ENCODE data around the gene AOAH.

AOAH gene

DNA sequence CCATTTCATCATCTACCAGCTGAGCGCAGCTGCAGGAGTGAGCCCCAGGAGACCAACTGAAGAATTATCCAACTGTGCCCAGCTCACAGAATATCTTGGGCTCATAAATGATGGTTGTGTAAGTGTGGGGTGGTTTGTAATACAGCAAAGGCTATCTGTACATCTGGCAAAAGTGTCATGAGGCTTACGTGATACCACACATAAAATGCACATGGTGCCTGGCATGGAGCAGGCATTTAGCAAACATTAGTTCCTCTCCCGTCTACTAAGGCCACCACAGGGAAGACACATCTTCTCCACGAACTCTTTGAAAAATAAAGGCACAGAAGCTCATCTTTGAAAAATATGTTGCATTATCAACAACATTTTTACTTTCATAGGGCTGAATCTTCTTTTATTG is 32.3 kb downstream of the AOAH start:
- H3K4me3 Mint-ChIP-seq, result peak overlapping the region; percentile 79
- H3K36me3 Mint-ChIP-seq (ENCODE audit: low read depth), result peaks cover 17% of the 10 kb centered on the region
- H3K4me1 Mint-ChIP-seq (ENCODE audit: low read depth), result peaks cover 35% of the 10 kb centered on the region
- peak overlapping the region; percentile 94 for H3K27ac Mint-ChIP-seq
- no peaks in the 10 kb centered on the region for H3K9me3 Mint-ChIP-seq
- H3K27me3 Mint-ChIP-seq (ENCODE audit: low read depth), result no peaks in the 10 kb centered on the region

DNA sequence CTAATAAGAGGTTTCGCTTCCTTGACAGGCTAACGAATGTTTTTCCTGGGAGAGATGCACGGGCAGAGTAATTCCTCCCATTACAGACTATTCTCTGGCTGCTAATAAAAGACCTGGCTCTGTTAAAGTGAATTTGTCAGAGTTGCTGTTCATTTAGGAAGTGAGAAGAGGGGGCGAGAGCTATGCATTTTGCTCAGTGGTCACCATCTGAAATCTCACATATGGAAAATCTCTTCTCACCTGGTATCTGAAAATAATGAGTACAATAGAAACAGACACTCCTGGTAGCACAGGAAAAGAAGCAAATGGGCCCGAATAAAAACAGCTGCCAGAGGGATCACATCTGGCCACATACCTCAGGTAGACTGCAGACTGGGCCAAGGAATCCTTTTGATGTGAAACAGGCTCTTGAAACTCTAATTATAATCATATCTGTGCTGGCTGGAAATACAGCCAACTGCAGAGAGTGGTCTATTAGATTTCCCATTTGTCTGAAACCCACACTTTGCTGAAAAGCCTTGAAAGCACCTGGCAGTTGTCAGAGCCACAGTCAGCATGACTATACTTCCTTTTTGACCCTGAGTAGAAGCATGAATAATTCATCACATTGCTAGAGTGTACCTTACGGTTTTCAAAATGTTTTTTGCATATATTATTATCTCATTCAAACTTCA is 33.6 kb downstream of the AOAH start:
- peaks cover 17% of the 10 kb centered on the region for H3K36me3 Mint-ChIP-seq (ENCODE audit: low read depth)
- peaks cover 44% of the 10 kb centered on the region for H3K4me1 Mint-ChIP-seq (ENCODE audit: low read depth)
- peak overlapping the region; percentile 30 for H3K4me3 Mint-ChIP-seq
- H3K27ac Mint-ChIP-seq, result peak overlapping the region; percentile 94
- no peaks in the 10 kb centered on the region for H3K9me3 Mint-ChIP-seq
- no peaks in the 10 kb centered on the region for H3K27me3 Mint-ChIP-seq (ENCODE audit: low read depth)

DNA sequence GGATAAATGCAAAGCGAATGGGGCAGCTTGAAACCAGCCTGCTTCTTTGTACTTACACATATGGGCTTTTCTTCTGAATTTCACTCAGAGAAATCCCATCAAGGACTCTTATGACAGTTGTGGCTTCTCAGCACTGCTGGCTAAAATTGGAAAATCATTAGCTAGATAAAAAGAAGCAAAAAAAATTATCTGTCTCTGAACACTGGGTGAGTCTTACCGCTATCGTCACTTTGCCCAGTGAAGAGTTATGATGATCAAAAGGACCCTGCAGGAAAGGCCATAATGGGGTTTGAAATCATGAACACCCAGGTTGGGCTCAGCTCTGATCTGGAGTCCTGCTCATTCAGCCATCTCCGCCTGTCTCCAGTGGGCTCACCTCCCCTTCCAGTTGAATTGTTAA is 34.3 kb downstream of the AOAH start:
- Mint-ChIP-seq H3K4me1 (ENCODE audit: low read depth) (peaks cover 50% of the 10 kb centered on the region), H3K9me3 (no peaks in the 10 kb centered on the region)

DNA sequence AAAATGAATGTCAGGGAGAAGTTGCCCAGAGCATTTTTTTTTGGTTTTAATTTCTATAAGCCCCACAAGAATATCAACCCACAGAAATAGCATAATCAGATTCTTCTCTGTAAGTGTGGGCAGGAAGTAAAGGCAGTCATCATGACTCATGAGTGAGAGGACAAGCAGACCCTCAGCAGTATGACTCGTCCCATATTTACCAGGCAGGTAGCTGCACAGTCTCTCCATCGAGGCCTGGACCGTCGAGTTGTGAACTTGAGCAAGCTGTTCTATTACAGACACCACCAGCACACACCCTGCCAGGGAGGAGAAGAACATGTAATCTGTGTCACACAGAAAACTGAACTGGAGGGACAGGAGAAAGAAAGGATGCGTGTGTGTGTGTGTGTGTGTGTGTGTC is 37.8 kb downstream of the AOAH start:
- H3K4me1 Mint-ChIP-seq (ENCODE audit: low read depth), result peaks cover 46% of the 10 kb centered on the region
- H3K4me3 Mint-ChIP-seq, result peak overlapping the region; percentile 35
- H3K27me3 Mint-ChIP-seq (ENCODE audit: low read depth), result no peaks in the 10 kb centered on the region
- H3K27ac Mint-ChIP-seq, result peak overlapping the region; percentile 73
- H3K9me3 Mint-ChIP-seq, result no peaks in the 10 kb centered on the region
- peaks cover 12% of the 10 kb centered on the region for H3K36me3 Mint-ChIP-seq (ENCODE audit: low read depth)

More for the DNA sequence above, 34.3 kb downstream of the AOAH start:
- no peak overlapping the region for H3K4me3 Mint-ChIP-seq
- no peak overlapping the region for H3K27ac Mint-ChIP-seq
- no peaks in the 10 kb centered on the region for H3K27me3 Mint-ChIP-seq (ENCODE audit: low read depth)
- H3K36me3 Mint-ChIP-seq (ENCODE audit: low read depth), result peaks cover 18% of the 10 kb centered on the region

DNA sequence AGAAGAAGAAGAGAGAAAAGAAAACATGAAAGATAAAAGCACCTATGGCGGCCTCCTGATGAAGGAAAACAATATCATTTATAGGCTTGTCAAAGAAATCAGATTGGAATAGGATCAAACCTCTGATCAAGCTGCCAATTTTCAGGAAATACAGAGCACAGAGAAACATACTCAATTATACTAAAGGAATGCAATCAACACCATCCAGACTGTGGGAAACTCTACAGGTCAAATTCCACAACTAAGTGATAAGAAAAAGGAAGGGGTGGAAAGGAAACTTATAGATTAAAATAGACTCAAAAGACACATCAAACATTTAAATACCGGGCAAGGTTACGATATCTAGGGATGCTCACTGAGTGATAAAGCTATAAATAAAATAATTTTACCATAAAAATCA is 39.3 kb downstream of the AOAH start:
- peaks cover 12% of the 10 kb centered on the region for H3K36me3 Mint-ChIP-seq (ENCODE audit: low read depth)
- peak overlapping the region; percentile 33 for H3K27ac Mint-ChIP-seq
- no peaks in the 10 kb centered on the region for H3K9me3 Mint-ChIP-seq
- H3K4me1 Mint-ChIP-seq (ENCODE audit: low read depth), result peaks cover 35% of the 10 kb centered on the region
- no peaks in the 10 kb centered on the region for H3K27me3 Mint-ChIP-seq (ENCODE audit: low read depth)
- H3K4me3 Mint-ChIP-seq, result no peak overlapping the region

- Mint-ChIP-seq H3K27ac (peak overlapping the region; percentile 76), H3K36me3 (ENCODE audit: low read depth) (peaks cover 8% of the 10 kb centered on the region), H3K4me3 (no peak overlapping the region), H3K27me3 (ENCODE audit: low read depth) (no peaks in the 10 kb centered on the region), H3K4me1 (ENCODE audit: low read depth) (peaks cover 33% of the 10 kb centered on the region), H3K9me3 (no peaks in the 10 kb centered on the region)
Measured at GRCh38 chr7:36683695-36684357, 40.5 kb downstream of the AOAH start.

DNA sequence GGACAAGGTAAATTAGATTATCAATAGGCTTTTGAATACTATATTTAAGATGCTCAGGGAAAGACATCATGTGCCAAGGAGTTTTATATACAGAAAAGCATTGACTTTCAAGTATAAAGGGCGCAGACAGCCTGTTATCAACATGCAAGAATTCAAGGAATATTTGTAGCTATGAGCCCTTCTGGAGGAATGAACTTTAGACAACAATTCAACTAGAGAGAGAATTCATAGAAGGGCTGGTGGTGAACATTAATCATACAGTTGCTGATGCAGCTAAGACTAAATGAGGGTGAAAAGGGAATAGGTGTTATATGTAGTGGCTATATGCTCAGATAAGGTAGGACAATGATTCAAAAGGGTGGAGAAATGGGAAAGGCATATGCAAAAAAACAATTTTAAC is 41.2 kb downstream of the AOAH start:
- no peak overlapping the region for H3K4me3 Mint-ChIP-seq
- H3K27ac Mint-ChIP-seq, result no peak overlapping the region
- H3K36me3 Mint-ChIP-seq (ENCODE audit: low read depth), result peaks cover 8% of the 10 kb centered on the region
- H3K27me3 Mint-ChIP-seq (ENCODE audit: low read depth), result no peaks in the 10 kb centered on the region
- H3K4me1 Mint-ChIP-seq (ENCODE audit: low read depth), result peaks cover 40% of the 10 kb centered on the region
- H3K9me3 Mint-ChIP-seq, result no peaks in the 10 kb centered on the region

DNA sequence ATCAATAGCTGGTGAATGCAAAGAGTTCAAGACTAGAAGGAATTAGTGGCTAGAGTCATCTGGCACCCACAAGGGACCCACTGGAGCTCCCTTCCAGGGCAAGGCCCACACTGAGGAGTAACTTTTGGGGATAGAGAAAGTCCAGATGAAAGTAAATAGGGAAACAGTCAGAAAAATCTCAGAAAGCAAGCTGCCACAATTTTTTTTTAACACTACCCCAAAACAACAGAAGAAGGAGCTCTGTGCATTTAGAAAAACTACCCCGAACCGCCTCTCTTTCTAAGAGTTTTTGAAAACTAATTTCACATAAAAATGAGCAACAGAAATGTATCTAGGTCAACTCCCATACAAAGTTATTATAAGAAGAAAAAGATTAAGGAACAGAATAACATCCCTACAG is 42.2 kb downstream of the AOAH start:
- no peak overlapping the region for H3K27ac Mint-ChIP-seq
- H3K4me3 Mint-ChIP-seq, result no peak overlapping the region
- H3K9me3 Mint-ChIP-seq, result no peaks in the 10 kb centered on the region

DNA sequence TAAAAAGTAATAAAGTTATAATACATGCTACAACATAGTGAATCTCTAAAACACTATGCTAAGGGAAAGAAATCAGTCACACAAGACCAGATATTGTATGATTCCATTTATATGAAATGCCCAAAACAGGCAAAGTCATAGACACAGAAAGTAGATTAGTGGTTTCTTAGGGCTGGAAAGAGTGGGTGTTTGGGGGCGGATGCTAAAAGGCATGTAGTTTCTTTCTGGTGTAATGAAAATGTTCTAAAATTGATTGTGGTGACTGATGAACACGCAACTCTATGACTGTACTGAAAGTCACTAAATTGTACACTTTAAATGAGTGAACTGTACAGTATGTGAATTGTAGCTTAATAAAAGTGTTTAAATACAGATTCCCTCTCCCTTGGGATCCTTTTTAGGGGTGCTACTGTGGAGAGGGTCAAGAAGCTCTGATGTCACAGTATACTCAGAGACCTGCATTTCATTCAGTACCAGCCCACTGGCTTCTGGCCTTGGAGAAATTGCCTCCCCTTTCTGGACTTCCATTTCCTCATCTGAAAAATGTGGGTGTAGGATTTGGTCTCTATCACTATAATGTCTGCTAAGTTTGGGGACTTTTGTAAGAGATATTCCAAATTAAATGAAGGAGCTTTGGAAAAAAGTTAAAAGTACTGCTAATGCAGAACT is 46.4 kb downstream of the AOAH start:
- H3K27ac Mint-ChIP-seq, result peak overlapping the region; percentile 81
- H3K36me3 Mint-ChIP-seq (ENCODE audit: low read depth), result peaks cover 9% of the 10 kb centered on the region
- peak overlapping the region; percentile 13 for H3K4me3 Mint-ChIP-seq
- H3K4me1 Mint-ChIP-seq (ENCODE audit: low read depth), result peaks cover 32% of the 10 kb centered on the region
- no peaks in the 10 kb centered on the region for H3K27me3 Mint-ChIP-seq (ENCODE audit: low read depth)
- H3K9me3 Mint-ChIP-seq, result no peaks in the 10 kb centered on the region

More for the DNA sequence above, 42.2 kb downstream of the AOAH start:
- peaks cover 47% of the 10 kb centered on the region for H3K4me1 Mint-ChIP-seq (ENCODE audit: low read depth)
- peaks cover 8% of the 10 kb centered on the region for H3K36me3 Mint-ChIP-seq (ENCODE audit: low read depth)
- no peaks in the 10 kb centered on the region for H3K27me3 Mint-ChIP-seq (ENCODE audit: low read depth)

GRCh38 chr7:36673703-36674102 is 50.6 kb downstream of the AOAH start:
- H3K9me3 Mint-ChIP-seq, result no peaks in the 10 kb centered on the region
- peaks cover 48% of the 10 kb centered on the region for H3K4me1 Mint-ChIP-seq (ENCODE audit: low read depth)
- no peak overlapping the region for H3K4me3 Mint-ChIP-seq
- H3K36me3 Mint-ChIP-seq (ENCODE audit: low read depth), result peaks cover 14% of the 10 kb centered on the region
- no peaks in the 10 kb centered on the region for H3K27me3 Mint-ChIP-seq (ENCODE audit: low read depth)
- no peak overlapping the region for H3K27ac Mint-ChIP-seq

GRCh38 chr7:36671432-36671829 is 52.9 kb downstream of the AOAH start:
- H3K4me3 Mint-ChIP-seq, result no peak overlapping the region
- no peak overlapping the region for H3K27ac Mint-ChIP-seq
- peaks cover 33% of the 10 kb centered on the region for H3K4me1 Mint-ChIP-seq (ENCODE audit: low read depth)
- no peaks in the 10 kb centered on the region for H3K9me3 Mint-ChIP-seq
- peaks cover 15% of the 10 kb centered on the region for H3K36me3 Mint-ChIP-seq (ENCODE audit: low read depth)
- H3K27me3 Mint-ChIP-seq (ENCODE audit: low read depth), result no peaks in the 10 kb centered on the region

DNA sequence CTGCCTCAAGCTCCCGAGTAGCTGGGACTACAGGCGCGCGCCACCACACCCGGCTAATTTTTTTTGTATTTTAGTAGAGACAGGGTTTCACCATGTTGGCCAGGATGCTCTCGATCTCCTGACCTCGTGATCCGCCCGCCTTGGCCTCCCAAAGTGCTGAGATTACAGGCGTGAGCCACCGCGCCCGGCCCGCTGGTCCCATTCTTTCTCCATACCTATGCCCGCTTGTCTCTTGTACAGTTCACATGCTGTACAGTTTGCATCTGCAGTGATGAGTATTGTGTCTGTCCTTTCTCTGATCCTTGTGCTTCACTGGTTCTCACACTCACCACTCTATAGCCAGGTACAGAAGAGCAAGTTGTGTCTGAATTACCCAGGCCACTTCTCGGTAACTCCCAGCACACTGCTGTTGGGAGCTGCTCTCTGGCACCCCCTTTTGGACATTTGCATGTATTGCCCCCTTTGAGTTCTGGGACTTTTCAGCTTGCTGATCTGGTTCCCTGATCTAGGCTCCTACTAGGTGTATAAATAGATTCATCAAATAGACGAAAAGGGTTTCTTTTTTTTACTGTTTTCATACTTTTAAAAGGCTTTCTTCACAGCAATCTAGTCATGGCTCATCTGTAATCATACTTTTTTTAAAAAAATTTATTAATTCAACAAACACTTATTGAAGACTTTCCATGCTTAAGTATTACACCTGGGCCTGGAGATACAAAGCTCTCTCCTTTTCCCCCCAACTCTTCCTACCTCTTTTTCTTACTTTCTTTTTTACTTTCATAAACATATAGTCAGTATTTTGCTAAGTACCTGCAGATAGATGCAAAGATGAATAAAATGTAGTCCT is 53.5 kb downstream of the AOAH start:
- Mint-ChIP-seq H3K4me3 (peak overlapping the region; percentile 18), H3K4me1 (ENCODE audit: low read depth) (peaks cover 27% of the 10 kb centered on the region), H3K27ac (no peak overlapping the region), H3K27me3 (ENCODE audit: low read depth) (no peaks in the 10 kb centered on the region), H3K9me3 (no peaks in the 10 kb centered on the region), H3K36me3 (ENCODE audit: low read depth) (peaks cover 14% of the 10 kb centered on the region)

DNA sequence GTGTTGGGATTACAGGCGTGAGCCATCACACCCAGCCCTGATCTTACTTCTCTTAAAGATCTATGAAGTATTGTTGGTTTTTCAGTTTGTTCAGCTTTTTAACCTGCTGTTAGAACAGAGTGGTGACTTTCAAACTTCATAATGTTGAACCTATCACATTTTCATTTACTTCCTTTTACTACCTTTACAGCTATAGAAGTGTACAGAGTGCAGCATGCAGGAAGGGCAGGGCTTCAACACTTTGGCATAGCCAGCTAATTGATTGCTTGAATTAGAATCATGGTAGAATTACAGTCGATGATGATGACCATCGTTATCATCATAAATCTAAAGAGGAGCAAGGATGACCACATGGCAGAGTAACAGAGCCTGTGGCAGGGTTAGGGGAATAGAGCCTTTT is 55.5 kb downstream of the AOAH start:
- Mint-ChIP-seq H3K4me3 (no peak overlapping the region), H3K27ac (no peak overlapping the region), H3K36me3 (ENCODE audit: low read depth) (peaks cover 21% of the 10 kb centered on the region)

GRCh38 chr7:36668080-36668479 is 56.2 kb downstream of the AOAH start:
- Mint-ChIP-seq H3K4me3 (no peak overlapping the region), H3K36me3 (ENCODE audit: low read depth) (peaks cover 22% of the 10 kb centered on the region), H3K9me3 (peaks cover 9% of the 10 kb centered on the region), H3K27me3 (ENCODE audit: low read depth) (no peaks in the 10 kb centered on the region), H3K4me1 (ENCODE audit: low read depth) (peaks cover 27% of the 10 kb centered on the region), H3K27ac (no peak overlapping the region)

More for the DNA sequence above, 55.5 kb downstream of the AOAH start:
- Mint-ChIP-seq H3K9me3 (peaks cover 9% of the 10 kb centered on the region), H3K4me1 (ENCODE audit: low read depth) (peaks cover 27% of the 10 kb centered on the region), H3K27me3 (ENCODE audit: low read depth) (no peaks in the 10 kb centered on the region)

Data from T-helper 1 cell treated with Interleukin-12 subunit alpha and Interleukin-12 subunit beta and Interleukin-4 antibody, amounts not matched to agents 30 μg/mL and 1 μg/mL, for 36 hours (primary cell).